Heart right ventricle (tissue), 16 donors: ENCODE data around the gene MACROD2. TPM values are rescaled to one million over a fixed set of nuclear protein-coding genes. Genes with fewer than 3 reads are reported as not detected.

Source experiments
- ATAC-seq, 8 donors: fragments of 200-7000 bp; cut with Tn5 transposase; one replicate each; pipeline ENCODE4 v1.9.1; 2020; ENCODE audit warnings: mild to moderate bottlenecking in 8 of 8, moderate library complexity in 8 of 8, moderate number of reproducible peaks in 1 of 8
- DNase-seq, 2 donors: peaks; one replicate each; pipeline ENCODE4 v3.0.0-alpha.2; 2020
- H3K27ac ChIP-seq, 10 donors: fragments of 200-600 bp; sonication (generic) in 2 of 10; one replicate each; pipeline versions ENCODE4 v1.5.0 to v1.8.0; 2020 to 2022; ENCODE audit warnings: mild to moderate bottlenecking in 3 of 10
- H3K27me3 ChIP-seq, 7 donors: fragments of 200-600 bp; one replicate each; pipeline ENCODE4 v1.8.0; 2021 to 2022; ENCODE audit warnings: mild to moderate bottlenecking in 2 of 7
- H3K36me3 ChIP-seq, 9 donors: fragments of 200-600 bp; sonication (generic) in 1 of 9; one replicate each; pipeline versions ENCODE4 v1.5.0 to v1.8.0; 2020 to 2022; ENCODE audit warnings: mild to moderate bottlenecking in 2 of 9
- H3K4me1 ChIP-seq, 9 donors: fragments of 200-600 bp; sonication (generic) in 1 of 9; one replicate each; pipeline versions ENCODE4 v1.5.0 to v1.8.0; 2020 to 2022; ENCODE audit warnings: mild to moderate bottlenecking in 4 of 9
- H3K4me3 ChIP-seq, 10 donors: fragments of 200-600 bp; sonication (generic) in 2 of 10; one replicate each; pipeline versions ENCODE4 v1.5.0 to v1.8.0; 2020 to 2022; ENCODE audit warnings: mild to moderate bottlenecking in 7 of 10, moderate library complexity in 2 of 10
- H3K9me3 ChIP-seq, 11 donors: fragments of 200-600 bp in 10 of 11; sonication (generic) in 2 of 11; one replicate each; pipeline versions ENCODE4 v1.5.0 to v1.8.0; 2013 to 2022; ENCODE audit warnings: mild to moderate bottlenecking in 2 of 11, control low read depth in 1 of 11, moderate library complexity in 1 of 11
- CTCF ChIP-seq, 9 donors: fragments of 200-600 bp; sonication (generic) in 2 of 9; IDR thresholded peaks; one replicate each; pipeline versions ENCODE4 v1.5.0 to v1.8.0; 2021 to 2022; ENCODE audit warnings: antibody characterized with exemption in 9 of 9, mild to moderate bottlenecking in 5 of 9, moderate library complexity in 1 of 9
- whole genome bisulfite sequencing, 2 donors: extraction: QIAGEN DNeasy Blood & Tissue Kit; methylation state at CpG; one replicate each; pipeline ENCODE4 v1.1.7; 2013; ENCODE audit warnings: inconsistent platforms in 1 of 2; 5-methylcytosine and 5-hydroxymethylcytosine counted together
- intact Hi-C, 10 donors: fragments of 100-400 bp; cut with DNase I; formaldehyde crosslinking; loops; one replicate each; pipeline versions ENCODE4 v1.11.1 to v1.14.2; 2022
- polyA plus RNA-seq, 2 donors: library from polyadenylated mRNA; stranded (reverse); fragments of 200-250 nt; gene quantifications; one replicate each; pipeline ENCODE4 v1.2.3, GENCODE V29; 2013
- total RNA-seq, 10 donors: library from RNA; stranded (reverse); fragmentation: NEBNext Ultra II Directional in 3 of 10; extraction: Animal tissue kit (Norgen Biotek cat#: 25700) in 3 of 10; gene quantifications; one replicate each; pipeline versions ENCODE4 v1.2.1 to v1.2.4, GENCODE V29; 2021 to 2023
- donor health status: Arrhythmogenic right ventricular cardiomyopathy.
- donor health status: ischemic (EF 13 %, LVEDD 7.1; RV severe dilation, severe dysfunction).
- donor health status: healthy with polysubstance abuse.
- donor health status: DM: no; HTN: yes; CAD: no.
- donor health status: DM: no; HTN: no; CAD: no.
- donor health status: ischemic (EF 25% LVEDD 6.9; RV normal size, moderate dysfunction).
- donor health status: ischemic (EF 25% LVEDD 5.7; RV mildly dilated, moderate dysfunction).
- donor health status: healthy.
- donor health status: DM: yes; HTN: yes; CAD: no.
- donor health status: Ischemic cardiomyopathy.
- donor health status: ischemic (EF 35%, LVEDD 5.7; RV mildly dilated, moderate dysfunction).
- donor health status: nonischemic (EF 11% LVEDD 7.7; RV severe dilation, severe dysfunction).
- donor health status: DM: yes; HTN: yes; CAD: no.
- donor health status: PGD.
- donor health status: ischemic (EF 29% LVEDD 5.4; RV normal size, mild dysfunction).
- donor health status: nonischemic (EF 23%, LVEDD 6.1; RV moderate dilation, normal function).

MACROD2 gene
- total and polyA plus RNA-seq, 12 donors = 0.28 to 6.4 (median 4.1) TPM

GRCh38 chr20:15918631-15919030 lies 1923.3 kb downstream of the MACROD2 start:
- Histone ChIP-seq H3K27ac (no peak overlapping the region), H3K36me3 (no peaks in the 10 kb centered on the region), H3K9me3 (no peaks in the 10 kb centered on the region), H3K4me1 (no peaks in the 10 kb centered on the region), H3K4me3 (no peak overlapping the region), H3K27me3 (peaks cover 0 to 16% (median 0%) of the 10 kb centered on the region in 7 donors)
- ATAC-seq (no peak), DNase-seq (no peak)
- intact Hi-C loops = no loop called here
- WGBS, 2 donors = 61 to 64% methylated on average over 3 of the region's 3 CpGs
- TF ChIP-seq CTCF (IDR thresholded peaks at IDR 0.05) = no peak

GRCh38 chr20:15919118-15919517 lies 1923.8 kb downstream of the MACROD2 start:
- H3K4me1 ChIP-seq = no peaks in the 10 kb centered on the region
- 63 to 67% methylated on average over 4 of the region's 4 CpGs for WGBS, 2 donors
- H3K36me3 ChIP-seq = no peaks in the 10 kb centered on the region
- intact Hi-C loops = no loop called here
- no peaks in the 10 kb centered on the region for H3K9me3 ChIP-seq
- no peak for ATAC-seq
- H3K27me3 ChIP-seq = peaks cover 0 to 16% (median 0%) of the 10 kb centered on the region in 7 donors
- TF ChIP-seq CTCF (IDR thresholded peaks at IDR 0.05) = no peak
- no peak overlapping the region for H3K4me3 ChIP-seq
- no peak for DNase-seq
- H3K27ac ChIP-seq = no peak overlapping the region

- H3K4me1 ChIP-seq = no peaks in the 10 kb centered on the region
- ATAC-seq = no peak
- no peak for TF ChIP-seq CTCF (IDR thresholded peaks at IDR 0.05)
- WGBS, 2 donors = 67 to 75% methylated on average over 4 of the region's 4 CpGs
- H3K36me3 ChIP-seq = no peaks in the 10 kb centered on the region
- H3K4me3 ChIP-seq = no peak overlapping the region
- intact Hi-C loops = no loop called here
- no peak for DNase-seq
- no peaks in the 10 kb centered on the region for H3K9me3 ChIP-seq
- H3K27ac ChIP-seq = no peak overlapping the region
- H3K27me3 ChIP-seq = peaks cover 0 to 5% (median 0%) of the 10 kb centered on the region in 7 donors
These were observed 1926.6 kb downstream of the MACROD2 start for GRCh38 chr20:15921930-15922329.

- WGBS, 2 donors = 85 to 88% methylated on average over 1 of the region's 1 CpG
- Histone ChIP-seq H3K27ac (no peak overlapping the region), H3K9me3 (no peaks in the 10 kb centered on the region), H3K4me3 (no peak overlapping the region), H3K36me3 (no peaks in the 10 kb centered on the region), H3K4me1 (no peaks in the 10 kb centered on the region), H3K27me3 (peaks cover 0 to 5% (median 0%) of the 10 kb centered on the region in 7 donors)
- DNase-seq = no peak
- intact Hi-C loops = no loop called here
- no peak for TF ChIP-seq CTCF (IDR thresholded peaks at IDR 0.05)
- no peak for ATAC-seq
These were observed 1927.2 kb downstream of the MACROD2 start for GRCh38 chr20:15922556-15922955.
